EH (cell line): Measurements from ENCODE around the gene HCFC1R1.
"Not testable (repeated sequence)": the region's sequence is repeated elsewhere in the genome, so short reads cannot be mapped to it uniquely, and the experiment has no call there.

Experiments
- DNase-seq: peaks from one replicate; pipeline ENCODE4 v3.0.0-alpha.2; 2015; ENCODE audit warnings: low read depth

The HCFC1R1 gene

GRCh38 chr16:3057181-3058138 is 33.7 kb upstream of the HCFC1R1 start:
- DNase-seq = no peak

GRCh38 chr16:3056336-3057180 is 32.8 kb upstream of the HCFC1R1 start:
- no peak for DNase-seq

GRCh38 chr16:3055734-3056115 is 32.0 kb upstream of the HCFC1R1 start:
- not testable (repeated sequence) for DNase-seq

GRCh38 chr16:3054965-3055733 is 31.4 kb upstream of the HCFC1R1 start:
- DNase-seq = no peak

GRCh38 chr16:3053330-3053710 is 29.6 kb upstream of the HCFC1R1 start:
- not testable (repeated sequence) for DNase-seq

- DNase-seq = not testable (repeated sequence)
Observed at GRCh38 chr16:3052571-3053329, 29.0 kb upstream of the HCFC1R1 start.

- DNase-seq = no peak
Observed at GRCh38 chr16:3051494-3051893, 27.8 kb upstream of the HCFC1R1 start.

- no peak for DNase-seq
Observed at GRCh38 chr16:3051009-3051408, 27.3 kb upstream of the HCFC1R1 start.

GRCh38 chr16:3050487-3050886 is 26.7 kb upstream of the HCFC1R1 start:
- no peak for DNase-seq

GRCh38 chr16:3049921-3050481 is 26.3 kb upstream of the HCFC1R1 start:
- DNase-seq = no peak

- DNase-seq = no peak
Observed at GRCh38 chr16:3047387-3047720, 23.6 kb upstream of the HCFC1R1 start.

GRCh38 chr16:3046641-3047386 is 23.1 kb upstream of the HCFC1R1 start:
- DNase-seq = no peak

GRCh38 chr16:3045758-3046640 is 22.3 kb upstream of the HCFC1R1 start, which contains the start of gene MMP25:
TSS of gene MMP25 (plus strand) at chr16:3046561. CDS start at chr16:3046918, 357 bp downstream.
- DNase-seq = no peak

- no peak for DNase-seq
Observed at GRCh38 chr16:3044708-3045107, 21.0 kb upstream of the HCFC1R1 start.

- DNase-seq = no peak
Observed at GRCh38 chr16:3042376-3042775, 18.6 kb upstream of the HCFC1R1 start.

GRCh38 chr16:3038896-3039295 is 15.2 kb upstream of the HCFC1R1 start:
- DNase-seq = no peak

GRCh38 chr16:3038256-3038655 is 14.5 kb upstream of the HCFC1R1 start:
- no peak for DNase-seq

GRCh38 chr16:3036726-3037315 is 13.1 kb upstream of the HCFC1R1 start, which contains the start of gene BICDL2:
TSS of gene BICDL2 (minus strand) at chr16:3036944. CDS start at chr16:3035496, 1,448 bp downstream.
- no peak for DNase-seq
